Glutamatergic neuron (in vitro differentiated cells): Measurements from ENCODE around the gene WNT2. TPM values are rescaled to one million over a fixed set of nuclear protein-coding genes. Genes with fewer than 3 reads are reported as not detected.

Experiments
- DNase-seq: peaks from one replicate; pipeline ENCODE4 v3.0.0; 2022
- H3K27ac Mint-ChIP-seq: one replicate; pipeline ENCODE4 v1.8.0; 2020; ENCODE audit warnings: mild to moderate bottlenecking, mixed read lengths, inconsistent platforms; ENCODE audit not compliant: unreplicated experiment
- H3K27me3 Mint-ChIP-seq: one replicate; pipeline ENCODE4 v1.8.0; 2020; ENCODE audit warnings: mild to moderate bottlenecking, moderate library complexity, mixed read lengths, inconsistent platforms; ENCODE audit not compliant: unreplicated experiment
- H3K36me3 Mint-ChIP-seq: one replicate; pipeline ENCODE4 v1.8.0; 2020; ENCODE audit warnings: mild to moderate bottlenecking, mixed read lengths, inconsistent platforms; ENCODE audit not compliant: unreplicated experiment
- H3K4me1 Mint-ChIP-seq: one replicate; pipeline ENCODE4 v1.8.0; 2020; ENCODE audit warnings: mild to moderate bottlenecking, low read depth, mixed read lengths, inconsistent platforms; ENCODE audit not compliant: unreplicated experiment
- H3K4me3 Mint-ChIP-seq: one replicate; pipeline ENCODE4 v1.8.0; 2020; ENCODE audit warnings: mild to moderate bottlenecking, mixed read lengths, inconsistent platforms; ENCODE audit not compliant: unreplicated experiment
- H3K9me3 Mint-ChIP-seq: one replicate; pipeline ENCODE4 v1.8.0; 2020; ENCODE audit warnings: mild to moderate bottlenecking, moderate library complexity, mixed read lengths, inconsistent platforms; ENCODE audit not compliant: unreplicated experiment
- total RNA-seq: library from RNA; stranded (reverse); fragmentation: NEBNext Ultra II Directional; extraction: Animal tissue kit (Norgen Biotek cat#: 25700); gene quantifications from one replicate; pipeline ENCODE4 v1.2.1, GENCODE V29; 2021; ENCODE audit not compliant: unreplicated experiment
- TF ChIP-seq, protein P1 (sequence below): fragments of 200-600 bp; sonication (generic); IDR thresholded peaks from one replicate; pipeline ENCODE4 v1.5.0; 2021; ENCODE audit not compliant: partially characterized antibody, unreplicated experiment

Gene WNT2
- total RNA-seq, 1 donor from 2014 or later: not detected

DNA sequence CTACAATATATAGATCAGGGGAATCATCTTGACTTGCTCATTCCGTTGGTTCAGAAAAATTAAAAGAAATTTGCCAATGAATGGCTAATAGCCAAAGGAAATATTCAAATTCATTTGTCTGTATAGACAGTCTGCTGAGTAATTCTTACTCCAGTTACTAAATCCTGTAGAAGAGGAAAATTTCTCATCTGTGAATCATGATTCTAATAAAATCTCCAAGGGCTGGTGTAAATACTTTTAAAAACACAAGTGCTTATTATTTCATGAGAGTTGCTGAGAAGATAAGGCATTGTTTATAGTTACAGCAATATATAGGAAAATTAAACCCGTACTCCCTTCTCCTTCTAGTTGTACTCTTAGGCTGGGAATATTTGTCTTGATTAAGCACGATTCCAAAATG, 53.0 kb downstream of the WNT2 start:
- DNase-seq: no peak
- Mint-ChIP-seq H3K9me3 (peaks cover 2% of the 10 kb centered on the region), H3K27me3 (peaks cover 3% of the 10 kb centered on the region), H3K4me3 (no peak overlapping the region), H3K36me3 (no peaks in the 10 kb centered on the region), H3K27ac (no peak overlapping the region), H3K4me1 (no peaks in the 10 kb centered on the region)
- TF ChIP-seq, protein P1, sequence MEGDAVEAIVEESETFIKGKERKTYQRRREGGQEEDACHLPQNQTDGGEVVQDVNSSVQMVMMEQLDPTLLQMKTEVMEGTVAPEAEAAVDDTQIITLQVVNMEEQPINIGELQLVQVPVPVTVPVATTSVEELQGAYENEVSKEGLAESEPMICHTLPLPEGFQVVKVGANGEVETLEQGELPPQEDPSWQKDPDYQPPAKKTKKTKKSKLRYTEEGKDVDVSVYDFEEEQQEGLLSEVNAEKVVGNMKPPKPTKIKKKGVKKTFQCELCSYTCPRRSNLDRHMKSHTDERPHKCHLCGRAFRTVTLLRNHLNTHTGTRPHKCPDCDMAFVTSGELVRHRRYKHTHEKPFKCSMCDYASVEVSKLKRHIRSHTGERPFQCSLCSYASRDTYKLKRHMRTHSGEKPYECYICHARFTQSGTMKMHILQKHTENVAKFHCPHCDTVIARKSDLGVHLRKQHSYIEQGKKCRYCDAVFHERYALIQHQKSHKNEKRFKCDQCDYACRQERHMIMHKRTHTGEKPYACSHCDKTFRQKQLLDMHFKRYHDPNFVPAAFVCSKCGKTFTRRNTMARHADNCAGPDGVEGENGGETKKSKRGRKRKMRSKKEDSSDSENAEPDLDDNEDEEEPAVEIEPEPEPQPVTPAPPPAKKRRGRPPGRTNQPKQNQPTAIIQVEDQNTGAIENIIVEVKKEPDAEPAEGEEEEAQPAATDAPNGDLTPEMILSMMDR: no peak

- TF ChIP-seq, protein P1: no peak
- Mint-ChIP-seq H3K27ac (no peak overlapping the region), H3K27me3 (peaks cover 2% of the 10 kb centered on the region), H3K9me3 (peaks cover 2% of the 10 kb centered on the region), H3K4me1 (no peaks in the 10 kb centered on the region), H3K36me3 (no peaks in the 10 kb centered on the region), H3K4me3 (no peak overlapping the region)
- no peak for DNase-seq
Measured at GRCh38 chr7:117269417-117269816, 53.4 kb downstream of the WNT2 start.

DNA sequence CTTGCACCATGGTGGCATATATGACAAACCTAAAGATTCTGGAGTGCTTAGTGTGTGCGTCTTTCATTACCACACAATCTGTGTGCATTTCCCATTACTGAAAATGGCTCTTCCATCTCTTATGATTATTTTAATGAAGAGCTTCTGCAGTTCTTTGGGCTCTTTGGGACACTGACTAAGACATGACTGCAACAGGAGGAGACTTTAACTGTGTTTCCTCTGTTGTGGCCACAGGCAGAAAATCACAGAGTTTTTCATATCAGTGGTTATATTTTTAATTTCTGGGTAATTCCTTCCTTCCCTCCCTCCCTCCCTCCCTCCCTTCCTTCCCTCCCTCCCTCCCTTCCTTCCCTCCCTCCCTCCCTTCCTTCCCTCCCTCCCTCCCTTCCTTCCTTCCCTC, 58.1 kb downstream of the WNT2 start:
- no peak overlapping the region for H3K27ac Mint-ChIP-seq
- no peak for DNase-seq
- H3K4me1 Mint-ChIP-seq: no peaks in the 10 kb centered on the region
- no peak overlapping the region for H3K4me3 Mint-ChIP-seq
- no peaks in the 10 kb centered on the region for H3K36me3 Mint-ChIP-seq
- no peaks in the 10 kb centered on the region for H3K9me3 Mint-ChIP-seq
- no peaks in the 10 kb centered on the region for H3K27me3 Mint-ChIP-seq
- TF ChIP-seq, protein P1: no peak

DNA sequence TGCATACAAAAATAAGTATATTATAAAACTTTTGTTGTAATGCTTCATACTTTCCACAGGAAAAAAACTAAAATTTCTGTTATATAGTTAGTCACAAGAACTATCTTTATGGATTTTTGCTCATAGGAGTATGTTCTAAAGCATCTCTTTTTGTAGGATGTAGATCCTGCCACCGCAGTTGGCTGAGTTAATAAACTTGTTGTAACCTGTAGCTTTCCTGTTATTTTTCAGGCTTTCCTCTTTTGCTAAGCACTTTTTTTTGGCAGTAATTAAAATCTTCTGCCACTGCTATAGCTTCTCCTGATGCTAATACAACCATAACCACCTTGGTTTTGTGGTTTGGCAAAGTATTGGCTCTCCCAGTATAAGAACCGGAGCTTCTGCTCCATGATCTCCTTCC, 60.3 kb downstream of the WNT2 start:
- TF ChIP-seq, protein P1: no peak
- H3K9me3 Mint-ChIP-seq: no peaks in the 10 kb centered on the region
- no peaks in the 10 kb centered on the region for H3K4me1 Mint-ChIP-seq
- H3K27ac Mint-ChIP-seq: no peak overlapping the region
- no peaks in the 10 kb centered on the region for H3K36me3 Mint-ChIP-seq
- no peaks in the 10 kb centered on the region for H3K27me3 Mint-ChIP-seq
- DNase-seq: no peak
- no peak overlapping the region for H3K4me3 Mint-ChIP-seq

- Mint-ChIP-seq H3K9me3 (no peaks in the 10 kb centered on the region), H3K36me3 (no peaks in the 10 kb centered on the region), H3K4me3 (no peak overlapping the region), H3K27ac (no peak overlapping the region), H3K27me3 (no peaks in the 10 kb centered on the region), H3K4me1 (no peaks in the 10 kb centered on the region)
- TF ChIP-seq, protein P1: no peak
- DNase-seq: no peak
Measured at GRCh38 chr7:117259615-117260014, 63.2 kb downstream of the WNT2 start.
